Mucosa of stomach (tissue), 1 donor: ENCODE results near the gene NUCB1.

Source experiments
- H3K27me3 ChIP-seq: one replicate; pipeline ENCODE4 v1.7.0; 2013; ENCODE audit warnings: mild to moderate bottlenecking, low read length; ENCODE audit not compliant: control insufficient read depth, insufficient read depth
- H3K36me3 ChIP-seq: one replicate; pipeline ENCODE4 v1.7.0; 2013; ENCODE audit warnings: low read length; ENCODE audit not compliant: control insufficient read depth, insufficient read depth
- H3K4me1 ChIP-seq: one replicate; pipeline ENCODE4 v1.7.0; 2013; ENCODE audit warnings: mild to moderate bottlenecking, low read length; ENCODE audit not compliant: control insufficient read depth, insufficient read depth
- H3K4me3 ChIP-seq: one replicate; pipeline ENCODE4 v1.7.0; 2013; ENCODE audit warnings: low read length
- H3K9ac ChIP-seq: one replicate; pipeline ENCODE4 v1.7.0; 2013; ENCODE audit warnings: mild to moderate bottlenecking, low read length, moderate library complexity
- H3K9me3 ChIP-seq: one replicate; pipeline ENCODE4 v1.7.0; 2013; ENCODE audit warnings: mild to moderate bottlenecking, low read length, moderate library complexity; ENCODE audit not compliant: control insufficient read depth
- donor health status: Pancreatic carcinoma.

NUCB1 gene

GRCh38 chr19:48970139-48970766 is 70.1 kb downstream of the NUCB1 start:
- H3K4me3 ChIP-seq, result no peak overlapping the region
- no peaks in the 10 kb centered on the region for H3K27me3 ChIP-seq
- peaks cover 12% of the 10 kb centered on the region for H3K4me1 ChIP-seq
- no peak overlapping the region for H3K9ac ChIP-seq
- H3K36me3 ChIP-seq, result peaks cover 4% of the 10 kb centered on the region
- no peaks in the 10 kb centered on the region for H3K9me3 ChIP-seq

- H3K4me1 ChIP-seq, result peaks cover 12% of the 10 kb centered on the region
- H3K4me3 ChIP-seq, result no peak overlapping the region
- no peak overlapping the region for H3K9ac ChIP-seq
- peaks cover 4% of the 10 kb centered on the region for H3K36me3 ChIP-seq
- H3K9me3 ChIP-seq, result no peaks in the 10 kb centered on the region
- H3K27me3 ChIP-seq, result no peaks in the 10 kb centered on the region
These were observed 70.8 kb downstream of the NUCB1 start for GRCh38 chr19:48970923-48971395.
